ENCODE measurements around the gene CREM.

Gene CREM

GRCh38 chr10:35213699-35214098 lies 87.1 kb downstream of the CREM start:
- H3K9me2 ChIP-seq (replicated peaks; ENCODE audit: low read depth, low read length) = no peaks in the 10 kb centered on the region
- no peak overlapping the region for H2AFZ ChIP-seq (ENCODE audit: low read length)
- H3K4me1 ChIP-seq (ENCODE audit: insufficient read depth, low read length, poor library complexity, severe bottlenecking) = no peaks in the 10 kb centered on the region
- TF ChIP-seq EZH2phosphoT487 (IDR thresholded peaks at IDR 0.05; ENCODE audit: borderline replicate concordance) = no peak
- TF ChIP-seq, protein P1, sequence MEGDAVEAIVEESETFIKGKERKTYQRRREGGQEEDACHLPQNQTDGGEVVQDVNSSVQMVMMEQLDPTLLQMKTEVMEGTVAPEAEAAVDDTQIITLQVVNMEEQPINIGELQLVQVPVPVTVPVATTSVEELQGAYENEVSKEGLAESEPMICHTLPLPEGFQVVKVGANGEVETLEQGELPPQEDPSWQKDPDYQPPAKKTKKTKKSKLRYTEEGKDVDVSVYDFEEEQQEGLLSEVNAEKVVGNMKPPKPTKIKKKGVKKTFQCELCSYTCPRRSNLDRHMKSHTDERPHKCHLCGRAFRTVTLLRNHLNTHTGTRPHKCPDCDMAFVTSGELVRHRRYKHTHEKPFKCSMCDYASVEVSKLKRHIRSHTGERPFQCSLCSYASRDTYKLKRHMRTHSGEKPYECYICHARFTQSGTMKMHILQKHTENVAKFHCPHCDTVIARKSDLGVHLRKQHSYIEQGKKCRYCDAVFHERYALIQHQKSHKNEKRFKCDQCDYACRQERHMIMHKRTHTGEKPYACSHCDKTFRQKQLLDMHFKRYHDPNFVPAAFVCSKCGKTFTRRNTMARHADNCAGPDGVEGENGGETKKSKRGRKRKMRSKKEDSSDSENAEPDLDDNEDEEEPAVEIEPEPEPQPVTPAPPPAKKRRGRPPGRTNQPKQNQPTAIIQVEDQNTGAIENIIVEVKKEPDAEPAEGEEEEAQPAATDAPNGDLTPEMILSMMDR (conservative IDR thresholded peaks at IDR 0.05; ENCODE audit: low read length) = no peak
- no peaks in the 10 kb centered on the region for H3K79me2 ChIP-seq (ENCODE audit: insufficient read depth, low read length)
- no peaks in the 10 kb centered on the region for H3K36me3 ChIP-seq (ENCODE audit: insufficient read depth, low read length)
- no peaks in the 10 kb centered on the region for H3F3A ChIP-seq (ENCODE audit: low read depth)
- H3K4me3 ChIP-seq (ENCODE audit: low read length, poor library complexity, severe bottlenecking) = no peak overlapping the region
- no peak overlapping the region for H3K9ac ChIP-seq (ENCODE audit: low read depth, low read length, poor library complexity, severe bottlenecking)
- no peaks in the 10 kb centered on the region for H4K20me1 ChIP-seq (ENCODE audit: insufficient read depth, low read length, poor library complexity, severe bottlenecking)
- H3K27me3 ChIP-seq (ENCODE audit: insufficient read depth, low read length, poor library complexity, severe bottlenecking) = no peaks in the 10 kb centered on the region
- no peak overlapping the region for H3K4me2 ChIP-seq (ENCODE audit: low read depth, low read length, poor library complexity, severe bottlenecking)
- H3K9me3 ChIP-seq (ENCODE audit: insufficient read depth, low read depth, low read length) = no peaks in the 10 kb centered on the region

- Histone ChIP-seq H3K9ac (ENCODE audit: low read depth, low read length, poor library complexity, severe bottlenecking) (no peak overlapping the region), H3K4me3 (ENCODE audit: low read length, poor library complexity, severe bottlenecking) (no peak overlapping the region), H3K4me2 (ENCODE audit: low read depth, low read length, poor library complexity, severe bottlenecking) (no peak overlapping the region), H3K4me1 (ENCODE audit: insufficient read depth, low read length, poor library complexity, severe bottlenecking) (no peaks in the 10 kb centered on the region), H3K27me3 (ENCODE audit: insufficient read depth, low read length, poor library complexity, severe bottlenecking) (no peaks in the 10 kb centered on the region), H4K20me1 (ENCODE audit: insufficient read depth, low read length, poor library complexity, severe bottlenecking) (no peaks in the 10 kb centered on the region), H3K9me2 (replicated peaks; ENCODE audit: low read depth, low read length) (no peaks in the 10 kb centered on the region), H3K36me3 (ENCODE audit: insufficient read depth, low read length) (no peaks in the 10 kb centered on the region), H3K9me3 (ENCODE audit: insufficient read depth, low read depth, low read length) (no peaks in the 10 kb centered on the region), H2AFZ (ENCODE audit: low read length) (no peak overlapping the region), H3K79me2 (ENCODE audit: insufficient read depth, low read length) (no peaks in the 10 kb centered on the region), H3F3A (ENCODE audit: low read depth) (no peaks in the 10 kb centered on the region)
- TF ChIP-seq, protein P1 (conservative IDR thresholded peaks at IDR 0.05; ENCODE audit: low read length) = no peak
- TF ChIP-seq EZH2phosphoT487 (IDR thresholded peaks at IDR 0.05; ENCODE audit: borderline replicate concordance) = no peak
Observed at GRCh38 chr10:35214607-35215020, 88.0 kb downstream of the CREM start.

GRCh38 chr10:35215107-35215506 lies 88.5 kb downstream of the CREM start:
- no peaks in the 10 kb centered on the region for H4K20me1 ChIP-seq (ENCODE audit: insufficient read depth, low read length, poor library complexity, severe bottlenecking)
- H3K4me1 ChIP-seq (ENCODE audit: insufficient read depth, low read length, poor library complexity, severe bottlenecking) = no peaks in the 10 kb centered on the region
- no peaks in the 10 kb centered on the region for H3K9me2 ChIP-seq (replicated peaks; ENCODE audit: low read depth, low read length)
- H3K9me3 ChIP-seq (ENCODE audit: insufficient read depth, low read depth, low read length) = no peaks in the 10 kb centered on the region
- no peak overlapping the region for H3K4me2 ChIP-seq (ENCODE audit: low read depth, low read length, poor library complexity, severe bottlenecking)
- H2AFZ ChIP-seq (ENCODE audit: low read length) = no peak overlapping the region
- H3K36me3 ChIP-seq (ENCODE audit: insufficient read depth, low read length) = no peaks in the 10 kb centered on the region
- no peak overlapping the region for H3K9ac ChIP-seq (ENCODE audit: low read depth, low read length, poor library complexity, severe bottlenecking)
- H3K4me3 ChIP-seq (ENCODE audit: low read length, poor library complexity, severe bottlenecking) = no peak overlapping the region
- no peaks in the 10 kb centered on the region for H3K79me2 ChIP-seq (ENCODE audit: insufficient read depth, low read length)
- TF ChIP-seq EZH2phosphoT487 (IDR thresholded peaks at IDR 0.05; ENCODE audit: borderline replicate concordance) = no peak
- TF ChIP-seq, protein P1 (conservative IDR thresholded peaks at IDR 0.05; ENCODE audit: low read length) = no peak
- H3F3A ChIP-seq (ENCODE audit: low read depth) = no peaks in the 10 kb centered on the region
- no peaks in the 10 kb centered on the region for H3K27me3 ChIP-seq (ENCODE audit: insufficient read depth, low read length, poor library complexity, severe bottlenecking)

Data from Loucy (cell line).